WERI-Rb-1 (cell line): ENCODE results near the gene NDUFB11.

Experiments used
- DNase-seq: peaks from one replicate; pipeline ENCODE4 v3.0.0-alpha.2; 2020
- H3K27ac ChIP-seq: fragments of 250-450 bp; sonication (Bioruptor Pico); 2 replicates; pipeline ENCODE4 v1.5.1; 2020; ENCODE audit warnings: mild to moderate bottlenecking, moderate library complexity
- H3K27me3 ChIP-seq: fragments of 250-450 bp; sonication (Bioruptor Pico); 2 replicates; pipeline ENCODE4 v1.5.1; 2021; ENCODE audit warnings: mild to moderate bottlenecking, low read depth, moderate library complexity; ENCODE audit not compliant: insufficient read depth, severe bottlenecking
- H3K36me3 ChIP-seq: fragments of 250-450 bp; sonication (Bioruptor Pico); 2 replicates; pipeline ENCODE4 v1.5.1; 2020; ENCODE audit warnings: mild to moderate bottlenecking, moderate library complexity
- H3K4me3 ChIP-seq: 2 replicates; pipeline ENCODE4 v1.5.1; 2011; ENCODE audit warnings: low read depth, mild to moderate bottlenecking, control low read depth, low read length
- H3K9me3 ChIP-seq: fragments of 250-450 bp; sonication (Bioruptor Pico); 2 replicates; pipeline ENCODE4 v1.5.1; 2021; ENCODE audit warnings: mild to moderate bottlenecking, moderate library complexity; ENCODE audit not compliant: severe bottlenecking
- TF ChIP-seq, protein P1 (sequence below): IDR thresholded peaks from 2 replicates; pipeline ENCODE4 v1.5.1; 2011; ENCODE audit warnings: low read depth, mild to moderate bottlenecking, control low read depth, inconsistent platforms, low read length

Gene NDUFB11

DNA sequence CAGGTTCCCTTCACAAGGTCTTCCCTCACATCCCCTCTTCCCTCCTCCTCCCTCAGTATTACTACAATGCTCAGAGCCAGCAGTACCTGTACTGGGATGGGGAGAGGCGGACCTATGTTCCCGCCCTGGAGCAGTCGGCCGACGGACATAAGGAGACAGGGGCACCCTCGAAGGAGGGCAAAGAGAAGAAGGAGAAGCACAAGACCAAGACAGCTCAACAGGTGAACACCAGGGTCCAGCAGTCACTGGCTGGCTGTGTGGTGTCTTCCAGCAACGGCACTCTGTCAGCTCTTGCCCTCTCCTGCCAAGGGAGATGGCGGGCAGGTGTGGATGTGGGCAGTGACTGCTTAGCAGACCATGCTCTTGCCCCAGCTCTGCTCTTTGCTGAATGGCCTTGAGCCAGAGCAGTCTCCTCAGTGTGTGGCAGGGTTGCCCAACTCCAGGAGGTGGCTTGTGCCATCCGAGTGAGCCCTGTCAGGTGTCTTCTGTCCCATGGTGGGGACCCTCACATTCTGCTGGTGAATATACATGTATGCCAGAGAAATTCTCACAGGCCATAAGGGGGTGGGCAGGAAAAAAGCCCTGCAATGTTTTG lies 37.7 kb upstream of the NDUFB11 start:
- H3K27me3 ChIP-seq: peaks cover 29% of the 10 kb centered on the region
- H3K9me3 ChIP-seq: no peaks in the 10 kb centered on the region
- DNase-seq: no peak
- no peak overlapping the region for H3K4me3 ChIP-seq
- TF ChIP-seq, protein P1, sequence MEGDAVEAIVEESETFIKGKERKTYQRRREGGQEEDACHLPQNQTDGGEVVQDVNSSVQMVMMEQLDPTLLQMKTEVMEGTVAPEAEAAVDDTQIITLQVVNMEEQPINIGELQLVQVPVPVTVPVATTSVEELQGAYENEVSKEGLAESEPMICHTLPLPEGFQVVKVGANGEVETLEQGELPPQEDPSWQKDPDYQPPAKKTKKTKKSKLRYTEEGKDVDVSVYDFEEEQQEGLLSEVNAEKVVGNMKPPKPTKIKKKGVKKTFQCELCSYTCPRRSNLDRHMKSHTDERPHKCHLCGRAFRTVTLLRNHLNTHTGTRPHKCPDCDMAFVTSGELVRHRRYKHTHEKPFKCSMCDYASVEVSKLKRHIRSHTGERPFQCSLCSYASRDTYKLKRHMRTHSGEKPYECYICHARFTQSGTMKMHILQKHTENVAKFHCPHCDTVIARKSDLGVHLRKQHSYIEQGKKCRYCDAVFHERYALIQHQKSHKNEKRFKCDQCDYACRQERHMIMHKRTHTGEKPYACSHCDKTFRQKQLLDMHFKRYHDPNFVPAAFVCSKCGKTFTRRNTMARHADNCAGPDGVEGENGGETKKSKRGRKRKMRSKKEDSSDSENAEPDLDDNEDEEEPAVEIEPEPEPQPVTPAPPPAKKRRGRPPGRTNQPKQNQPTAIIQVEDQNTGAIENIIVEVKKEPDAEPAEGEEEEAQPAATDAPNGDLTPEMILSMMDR: no peak
- no peak overlapping the region for H3K27ac ChIP-seq
- peaks cover 41% of the 10 kb centered on the region for H3K36me3 ChIP-seq

GRCh38 chrX:47181301-47181700 lies 36.8 kb upstream of the NDUFB11 start:
- no peaks in the 10 kb centered on the region for H3K9me3 ChIP-seq
- no peak overlapping the region for H3K4me3 ChIP-seq
- H3K27ac ChIP-seq: no peak overlapping the region
- H3K27me3 ChIP-seq: peaks cover 32% of the 10 kb centered on the region
- TF ChIP-seq, protein P1: no peak
- DNase-seq: no peak
- peaks cover 49% of the 10 kb centered on the region for H3K36me3 ChIP-seq

DNA sequence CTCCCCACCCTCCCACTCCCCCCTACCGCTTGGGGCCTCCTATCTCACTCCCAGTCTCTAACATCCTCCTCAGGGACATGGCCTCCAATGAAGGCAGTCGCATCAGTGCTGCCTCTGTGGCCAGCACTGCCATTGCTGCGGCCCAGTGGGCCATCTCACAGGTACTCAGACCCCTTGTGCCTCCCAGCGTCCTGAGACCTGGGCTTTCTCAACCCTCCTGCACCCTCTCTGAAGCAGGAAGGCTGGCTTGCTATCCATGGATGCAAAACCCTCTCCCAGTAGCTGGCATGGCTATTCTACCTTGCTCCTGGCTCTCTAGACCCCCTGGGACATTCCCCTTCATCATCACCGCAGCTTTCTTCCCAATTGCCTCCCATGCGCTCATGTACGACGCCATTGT lies 35.8 kb upstream of the NDUFB11 start:
- TF ChIP-seq, protein P1: no peak
- no peak overlapping the region for H3K4me3 ChIP-seq

DNA sequence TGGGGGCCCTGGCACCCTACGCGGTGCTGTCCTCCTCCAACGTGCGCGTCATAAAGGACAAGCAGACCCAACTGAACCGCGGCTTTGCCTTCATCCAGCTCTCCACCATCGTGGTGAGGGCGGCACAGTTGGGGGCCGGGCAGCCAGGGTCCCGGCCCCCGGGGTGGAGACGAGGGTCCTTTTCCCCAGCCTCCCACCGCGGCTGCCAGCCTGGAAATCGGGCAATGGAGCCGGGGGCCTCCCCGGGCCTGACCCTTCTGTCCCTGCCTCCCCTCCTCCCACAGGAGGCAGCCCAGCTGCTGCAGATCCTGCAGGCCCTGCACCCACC lies 35.4 kb upstream of the NDUFB11 start:
- no peak for DNase-seq
- TF ChIP-seq, protein P1: no peak
- no peak overlapping the region for H3K4me3 ChIP-seq
- no peak overlapping the region for H3K27ac ChIP-seq
- no peaks in the 10 kb centered on the region for H3K9me3 ChIP-seq
- H3K27me3 ChIP-seq: peaks cover 26% of the 10 kb centered on the region
- peaks cover 44% of the 10 kb centered on the region for H3K36me3 ChIP-seq

More for the DNA sequence above, 35.8 kb upstream of the NDUFB11 start:
- DNase-seq: no peak
- Histone ChIP-seq H3K27ac (no peak overlapping the region), H3K36me3 (peaks cover 44% of the 10 kb centered on the region), H3K27me3 (peaks cover 28% of the 10 kb centered on the region), H3K9me3 (no peaks in the 10 kb centered on the region)

DNA sequence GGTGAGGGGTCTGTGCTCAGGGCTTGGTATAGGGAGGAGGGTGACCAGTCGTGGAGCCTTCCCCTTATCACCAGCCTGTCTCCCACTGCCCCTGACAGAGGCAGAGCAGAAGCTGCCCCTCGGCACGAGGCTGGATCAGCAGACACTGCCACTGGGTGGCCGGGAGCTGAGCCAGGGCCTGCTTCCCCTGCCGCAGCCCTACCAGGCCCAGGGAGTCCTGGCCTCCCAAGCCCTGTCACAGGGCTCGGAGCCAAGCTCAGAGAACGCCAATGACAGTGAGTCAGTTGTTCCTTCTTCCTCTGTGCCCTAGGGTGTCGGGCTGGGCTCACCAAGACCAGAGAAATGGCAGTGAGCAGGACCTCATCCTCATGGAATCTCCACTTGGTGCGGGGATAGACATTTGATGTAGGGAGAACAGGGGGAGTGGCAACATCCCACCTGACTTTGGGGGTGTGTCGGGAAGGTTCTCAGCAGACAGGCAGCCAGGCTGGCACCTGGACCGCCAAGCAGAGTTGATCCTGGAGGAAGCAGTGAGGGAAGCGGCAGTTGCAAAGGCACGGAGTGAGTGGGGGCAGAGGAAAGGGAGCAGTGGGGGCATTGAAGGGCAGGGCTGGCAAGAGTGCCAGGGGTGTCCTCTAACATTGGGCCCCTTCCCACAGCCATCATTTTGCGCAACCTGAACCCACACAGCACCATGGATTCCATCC lies 34.9 kb upstream of the NDUFB11 start:
- Histone ChIP-seq H3K27me3 (peaks cover 21% of the 10 kb centered on the region), H3K27ac (no peak overlapping the region), H3K4me3 (no peak overlapping the region), H3K9me3 (no peaks in the 10 kb centered on the region), H3K36me3 (peaks cover 40% of the 10 kb centered on the region)
- TF ChIP-seq, protein P1: no peak
- no peak for DNase-seq
